Pancreas (tissue), 10 donors: ENCODE data around the gene THOC7. TPM values are rescaled to one million over a fixed set of nuclear protein-coding genes. Genes with fewer than 3 reads are reported as not detected.

Source experiments
- ATAC-seq, 4 donors: fragments of 200-7000 bp; cut with Tn5 transposase; one replicate each; pipeline versions ENCODE4 v1.8.0 to v1.9.1; 2020; ENCODE audit warnings: mild to moderate bottlenecking in 4 of 4, moderate library complexity in 4 of 4
- DNase-seq, 6 donors: peaks; one replicate each; pipeline ENCODE4 v3.0.0-alpha.2; 2020
- FAIRE-seq: peaks from 2 replicates; lab custom pipeline; 2012; peaks lifted over from hg19 to GRCh38; lab: Jason Lieb, UNC
- H3K27ac ChIP-seq, 4 donors: fragments of 200-600 bp; sonication (generic); 1 replicate in 3 of 4; 2 replicates in 1 of 4; pipeline versions ENCODE4 v1.5.0 to v1.8.0; 2020
- H3K27me3 ChIP-seq, 4 donors: fragments of 200-600 bp; one replicate each; pipeline ENCODE4 v1.8.0; 2021
- H3K36me3 ChIP-seq, 3 donors: fragments of 200-600 bp; sonication (generic) in 1 of 3; one replicate each; pipeline versions ENCODE4 v1.5.0 to v1.8.0; 2020 to 2021
- H3K4me1 ChIP-seq, 3 donors: fragments of 200-600 bp; one replicate each; pipeline ENCODE4 v1.8.0; 2021
- H3K4me3 ChIP-seq, 4 donors: fragments of 200-600 bp; sonication (generic) in 2 of 4; one replicate each; pipeline versions ENCODE4 v1.5.0 to v1.8.0; 2020 to 2021
- H3K9me3 ChIP-seq, 4 donors: fragments of 200-600 bp; one replicate each; pipeline ENCODE4 v1.8.0; 2021
- WGBS, 2 donors: extraction: QIAGEN DNeasy Blood & Tissue Kit; methylation state at CpG; one replicate each; pipeline ENCODE4 v1.1.7; 2013; 5-methylcytosine and 5-hydroxymethylcytosine counted together
- intact Hi-C, 3 donors: fragments of 100-400 bp; cut with DNase I; formaldehyde crosslinking; loops; one replicate each; pipeline versions ENCODE4 v1.11.1 to v1.14.2; 2022
- polyA plus RNA-seq, 2 donors: library from polyadenylated mRNA; stranded (reverse); fragments of 200-250 nt; gene quantifications; one replicate each; pipeline ENCODE4 v1.2.3, GENCODE V29; 2013
- total RNA-seq, 6 donors: library from RNA; stranded (reverse); fragmentation: NEBNext Ultra II Directional in 4 of 6; extraction: Animal tissue kit (Norgen Biotek cat#: 25700) in 4 of 6; gene quantifications; one replicate each; pipeline versions ENCODE4 v1.2.1 to v1.2.4, GENCODE V29; 2021 to 2023
- TF ChIP-seq, protein P1 (sequence below), 4 donors: fragments of 200-600 bp; sonication (generic) in 3 of 4; IDR thresholded peaks; one replicate each; pipeline versions ENCODE4 v1.5.0 to v1.8.0; 2021; ENCODE audit warnings: antibody characterized with exemption in 4 of 4
- donor health status: healthy with polysubstance abuse.
- donor health status: DM: no; HTN: no; CAD: no; lungs with moderate emphysema.
- donor health status: DM: no; HTN: no; CAD: no.
- donor health status: control.
- donor health status: control.
- donor health status: Bipolar disorder and iron deficiency.
- donor health status: DM: yes; HTN: yes; CAD: no.
- donor health status: DM: no; HTN: no; CAD: no.
- donor health status: DM: no; HTN: no; CAD: no.
- donor health status: DM: yes; HTN: yes; CAD: no.

The THOC7 gene
- total and polyA plus RNA-seq, 8 donors: 33.6 to 86.7 (median 40.9) TPM

DNA sequence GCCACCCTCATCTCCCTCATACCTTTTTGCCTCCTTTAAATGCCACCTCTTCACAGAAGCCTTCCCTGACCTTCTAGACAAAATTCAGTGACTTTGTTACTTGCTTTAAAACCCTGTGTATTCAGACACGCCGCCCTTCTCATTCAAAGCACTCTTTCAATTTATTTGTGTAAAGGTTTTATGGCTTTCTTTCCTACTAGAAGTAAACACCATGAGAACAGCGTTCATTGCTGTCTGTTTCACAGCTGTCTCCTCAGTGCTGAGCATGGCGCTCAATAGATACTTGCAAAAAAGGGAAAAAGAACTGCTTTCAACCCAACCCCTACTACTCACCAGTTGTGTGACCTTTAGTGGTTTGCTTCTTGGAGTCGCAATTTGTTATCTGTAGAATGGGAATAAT is 17.0 kb upstream of the THOC7 start:
- H3K9me3 ChIP-seq: no peaks in the 10 kb centered on the region
- FAIRE-seq (no peak), DNase-seq (no peak), ATAC-seq (no peak)
- H3K4me1 ChIP-seq: peaks cover 2 to 14% (median 14%) of the 10 kb centered on the region in 3 donors
- TF ChIP-seq, protein P1, sequence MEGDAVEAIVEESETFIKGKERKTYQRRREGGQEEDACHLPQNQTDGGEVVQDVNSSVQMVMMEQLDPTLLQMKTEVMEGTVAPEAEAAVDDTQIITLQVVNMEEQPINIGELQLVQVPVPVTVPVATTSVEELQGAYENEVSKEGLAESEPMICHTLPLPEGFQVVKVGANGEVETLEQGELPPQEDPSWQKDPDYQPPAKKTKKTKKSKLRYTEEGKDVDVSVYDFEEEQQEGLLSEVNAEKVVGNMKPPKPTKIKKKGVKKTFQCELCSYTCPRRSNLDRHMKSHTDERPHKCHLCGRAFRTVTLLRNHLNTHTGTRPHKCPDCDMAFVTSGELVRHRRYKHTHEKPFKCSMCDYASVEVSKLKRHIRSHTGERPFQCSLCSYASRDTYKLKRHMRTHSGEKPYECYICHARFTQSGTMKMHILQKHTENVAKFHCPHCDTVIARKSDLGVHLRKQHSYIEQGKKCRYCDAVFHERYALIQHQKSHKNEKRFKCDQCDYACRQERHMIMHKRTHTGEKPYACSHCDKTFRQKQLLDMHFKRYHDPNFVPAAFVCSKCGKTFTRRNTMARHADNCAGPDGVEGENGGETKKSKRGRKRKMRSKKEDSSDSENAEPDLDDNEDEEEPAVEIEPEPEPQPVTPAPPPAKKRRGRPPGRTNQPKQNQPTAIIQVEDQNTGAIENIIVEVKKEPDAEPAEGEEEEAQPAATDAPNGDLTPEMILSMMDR (IDR thresholded peaks at IDR 0.05): no peak
- H3K27ac ChIP-seq: no peak overlapping the region
- no peaks in the 10 kb centered on the region for H3K36me3 ChIP-seq
- WGBS, 2 donors: 83 to 85% methylated on average over 5 of the region's 5 CpGs
- intact Hi-C loops: no loop called here
- no peak overlapping the region for H3K4me3 ChIP-seq
- H3K27me3 ChIP-seq: no peaks in the 10 kb centered on the region

DNA sequence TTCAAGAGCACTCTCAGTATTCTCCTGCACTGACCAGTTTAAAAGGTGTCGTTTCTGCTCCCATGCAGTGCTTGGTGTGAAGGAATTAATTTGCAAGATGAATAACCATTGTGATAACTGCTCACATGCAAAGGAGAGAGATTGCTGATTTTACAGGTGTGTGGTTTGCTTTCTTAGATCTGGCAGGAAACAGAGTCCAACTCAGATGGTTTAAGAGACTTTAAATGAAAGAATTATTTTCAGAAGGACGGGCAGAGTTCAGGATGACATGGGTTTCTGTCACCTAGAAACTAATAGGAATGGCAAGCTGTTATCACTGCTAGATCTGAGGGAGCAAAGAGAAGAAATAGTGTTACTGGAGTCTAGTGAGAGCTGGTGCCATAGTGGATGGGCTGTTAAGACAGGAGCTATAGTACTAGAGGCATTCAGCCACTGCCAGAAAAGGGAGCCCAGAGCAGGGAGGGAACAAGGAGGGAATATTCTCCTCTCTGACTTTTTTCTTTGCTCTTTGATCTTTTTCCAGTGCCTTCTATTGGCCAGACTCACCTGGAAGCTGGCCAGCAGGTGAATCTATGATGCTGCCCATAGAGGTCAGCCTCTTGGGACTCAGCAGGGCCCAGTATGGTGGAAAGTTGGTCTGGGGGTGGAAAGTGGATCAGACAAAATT is 14.9 kb upstream of the THOC7 start:
- intact Hi-C loops: no loop called here

DNA sequence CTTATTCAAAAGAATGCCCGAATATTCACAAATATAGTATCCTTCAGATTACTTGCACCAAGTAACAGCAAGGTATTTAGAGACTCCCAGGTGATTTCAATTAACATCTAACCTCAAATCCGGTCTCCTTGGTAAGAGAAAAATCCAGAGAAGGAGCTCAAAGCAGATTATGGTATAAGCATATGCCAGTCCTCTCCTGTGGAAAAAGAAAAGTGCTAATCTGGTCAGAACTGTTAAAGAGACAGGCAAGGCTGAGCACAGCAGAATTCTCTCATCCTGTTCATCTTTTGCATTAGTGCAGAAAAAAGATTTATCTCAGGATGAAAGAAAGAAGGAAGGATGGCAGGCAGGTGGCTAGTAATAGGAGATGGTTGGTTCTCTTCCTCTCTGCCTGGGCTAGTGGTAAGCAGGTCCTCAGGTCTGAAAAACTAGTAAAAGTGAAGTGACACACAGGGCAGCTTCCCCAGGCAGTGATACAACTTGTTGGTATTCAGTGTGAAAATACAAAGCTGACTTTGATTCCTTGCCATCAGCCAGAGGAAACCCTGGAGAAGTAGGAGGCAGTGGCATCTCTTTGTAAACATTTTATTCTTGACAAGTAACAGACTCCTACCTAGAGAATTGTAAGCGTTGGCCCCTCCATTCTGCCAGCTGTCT is 14.3 kb upstream of the THOC7 start:
- Histone ChIP-seq H3K9me3 (no peaks in the 10 kb centered on the region), H3K36me3 (no peaks in the 10 kb centered on the region), H3K27ac (no peak overlapping the region), H3K27me3 (no peaks in the 10 kb centered on the region), H3K4me3 (no peak overlapping the region), H3K4me1 (peaks cover 2 to 16% (median 14%) of the 10 kb centered on the region in 3 donors)
- WGBS, 2 donors: 58 to 69% methylated on average over 3 of the region's 3 CpGs
- DNase-seq (no peak), FAIRE-seq (no peak), ATAC-seq (no peak)
- TF ChIP-seq, protein P1 (IDR thresholded peaks at IDR 0.05): no peak
- intact Hi-C loops: no loop called here

More for the DNA sequence above, 14.9 kb upstream of the THOC7 start:
- FAIRE-seq (no peak), ATAC-seq (peak; percentile 22 to 52 (median 26)), DNase-seq (peak in 1 of 6 donors; percentile 28)
- H3K27me3 ChIP-seq: no peaks in the 10 kb centered on the region
- no peak overlapping the region for H3K4me3 ChIP-seq
- H3K27ac ChIP-seq: no peak overlapping the region
- H3K4me1 ChIP-seq: peaks cover 2 to 16% (median 14%) of the 10 kb centered on the region in 3 donors
- 62 to 65% methylated on average over 2 of the region's 2 CpGs for WGBS, 2 donors
- H3K36me3 ChIP-seq: no peaks in the 10 kb centered on the region
- TF ChIP-seq, protein P1 (IDR thresholded peaks at IDR 0.05): no peak
- H3K9me3 ChIP-seq: no peaks in the 10 kb centered on the region

DNA sequence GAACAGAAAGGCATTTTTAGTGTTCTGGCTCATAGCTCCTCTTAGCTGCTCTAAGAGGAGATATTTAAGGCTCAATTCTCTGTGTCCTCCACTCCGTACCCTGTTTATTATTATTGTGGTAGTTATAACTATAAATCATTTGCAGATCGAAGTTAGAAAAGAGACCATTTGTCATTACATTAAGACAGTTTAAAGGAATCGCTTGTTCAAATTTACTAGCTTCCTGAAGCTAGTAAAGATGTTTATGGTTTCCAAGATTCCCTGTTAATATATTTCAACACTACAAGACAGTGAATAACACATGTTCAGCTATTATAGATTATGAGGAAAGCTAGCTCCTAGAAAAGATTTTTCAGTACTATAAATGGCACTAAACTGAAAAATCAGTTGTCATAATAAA is 12.7 kb upstream of the THOC7 start:
- Histone ChIP-seq H3K27me3 (no peaks in the 10 kb centered on the region), H3K27ac (no peak overlapping the region), H3K4me3 (no peak overlapping the region), H3K36me3 (no peaks in the 10 kb centered on the region), H3K9me3 (no peaks in the 10 kb centered on the region), H3K4me1 (peaks cover 11 to 28% (median 20%) of the 10 kb centered on the region in 3 donors)
- TF ChIP-seq, protein P1 (IDR thresholded peaks at IDR 0.05): no peak
- FAIRE-seq (no peak), DNase-seq (no peak), ATAC-seq (no peak)
- intact Hi-C loops: no loop called here
- WGBS, 2 donors: 49 to 50% methylated on average over 3 of the region's 3 CpGs

DNA sequence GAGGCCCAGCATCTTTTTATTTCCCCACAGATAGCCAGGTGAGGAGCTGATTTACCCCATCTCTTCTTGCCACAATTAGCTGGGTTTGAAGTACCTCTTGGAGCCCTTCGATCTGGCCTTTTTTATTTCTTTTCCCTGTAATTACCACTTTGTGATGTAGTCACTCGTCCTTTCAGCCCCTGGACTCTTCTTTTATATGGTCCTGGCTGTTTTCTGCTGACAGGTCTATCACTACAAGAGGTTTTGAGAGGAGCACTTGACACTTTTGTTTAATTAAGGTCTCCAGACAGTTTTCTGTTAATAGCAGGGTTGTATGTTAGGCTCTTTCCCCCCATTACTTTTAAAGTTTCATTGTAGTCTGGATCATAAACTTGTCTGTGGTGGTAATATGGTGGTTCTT is 11.9 kb upstream of the THOC7 start:
- TF ChIP-seq, protein P1 (IDR thresholded peaks at IDR 0.05): no peak
- 86 to 89% methylated on average over 2 of the region's 2 CpGs for WGBS, 2 donors
- DNase-seq: no peak
- Histone ChIP-seq H3K27me3 (no peaks in the 10 kb centered on the region), H3K9me3 (no peaks in the 10 kb centered on the region), H3K36me3 (no peaks in the 10 kb centered on the region), H3K4me3 (no peak overlapping the region), H3K4me1 (peaks cover 11 to 28% (median 20%) of the 10 kb centered on the region in 3 donors), H3K27ac (no peak overlapping the region)
- intact Hi-C loops: no loop called here
- FAIRE-seq: no peak
- no peak for ATAC-seq
